HepG2 (cell line): ENCODE data around the gene RGL3. TPM values are rescaled to one million over a fixed set of nuclear protein-coding genes. Genes with fewer than 3 reads are reported as not detected.

ENCODE experiments used
- CBX1 ChIP-seq: IDR thresholded peaks from one replicate; pipeline ENCODE4 v1.6.1; 2016; ENCODE audit warnings: antibody characterized with exemption, low read depth
- CEBPG ChIP-seq: IDR thresholded peaks from 2 replicates; pipeline ENCODE4 v1.6.1; 2016
- CHD2 ChIP-seq: IDR thresholded peaks from 2 replicates; pipeline ENCODE4 v1.6.1; 2011; ENCODE audit warnings: low read depth, low read length, improper control_type of control experiment
- DNMT3B ChIP-seq: conservative IDR thresholded peaks from 2 replicates; pipeline ENCODE4 v1.6.1; 2016; ENCODE audit warnings: missing biosample characterization, control low read depth
- EZH2 ChIP-seq: conservative IDR thresholded peaks from 2 replicates; pipeline ENCODE4 v1.6.1; 2012; ENCODE audit warnings: mild to moderate bottlenecking, low read depth, low read length, moderate library complexity
- GABPB1 ChIP-seq: IDR thresholded peaks from 2 replicates; pipeline ENCODE4 v1.6.1; 2016; ENCODE audit warnings: mild to moderate bottlenecking, missing genetic modification reagents, moderate library complexity, missing compliant biosample characterization
- HMG20B ChIP-seq: conservative IDR thresholded peaks from 2 replicates; pipeline ENCODE4 v1.6.1; 2016; ENCODE audit warnings: missing genetic modification reagents, missing compliant biosample characterization
- JUND ChIP-seq: sonication (generic); formaldehyde crosslinking; IDR thresholded peaks from 2 replicates; pipeline ENCODE4 v1.8.0; 2022; ENCODE audit warnings: mild to moderate bottlenecking, missing genetic modification reagents
- POLR2AphosphoS2 ChIP-seq: IDR thresholded peaks from 2 replicates; pipeline ENCODE4 v1.6.1; 2011; ENCODE audit warnings: low read depth, low read length, improper control_type of control experiment
- PTBP1 ChIP-seq: fragments of 200-400 bp; formaldehyde crosslinking; IDR thresholded peaks from 2 replicates; pipeline ENCODE4 v1.6.1; 2018; ENCODE audit warnings: low read length, low read depth; ENCODE audit not compliant: poor library complexity, severe bottlenecking
- RXRA ChIP-seq: sonication (generic); formaldehyde crosslinking; IDR thresholded peaks from 2 replicates; pipeline ENCODE4 v1.5.1; 2020; ENCODE audit warnings: missing genetic modification reagents
- SP4 ChIP-seq: sonication (generic); formaldehyde crosslinking; IDR thresholded peaks from 2 replicates; pipeline ENCODE4 v1.8.1; 2023; ENCODE audit warnings: mild to moderate bottlenecking, missing genetic modification reagents
- ZBTB7A ChIP-seq: sonication (generic); formaldehyde crosslinking; IDR thresholded peaks from 2 replicates; pipeline ENCODE4 v1.8.0; 2022; ENCODE audit warnings: mild to moderate bottlenecking, missing genetic modification reagents
- ZNF225 ChIP-seq: sonication (generic); formaldehyde crosslinking; IDR thresholded peaks from 2 replicates; pipeline ENCODE4 v1.4.0; 2020; ENCODE audit warnings: mild to moderate bottlenecking, missing genetic modification reagents
- ZNF431 ChIP-seq: sonication (generic); formaldehyde crosslinking; IDR thresholded peaks from 2 replicates; pipeline ENCODE4 v1.9.0; 2022; ENCODE audit warnings: missing genetic modification reagents, low read depth, mild to moderate bottlenecking, borderline replicate concordance
- ZNF546 ChIP-seq: sonication (generic); formaldehyde crosslinking; conservative IDR thresholded peaks from 2 replicates; pipeline ENCODE4 v1.8.1; 2023; ENCODE audit warnings: mild to moderate bottlenecking, missing genetic modification reagents
- ZNF577 ChIP-seq: sonication (generic); formaldehyde crosslinking; IDR thresholded peaks from 2 replicates; pipeline ENCODE4 v1.4.0; 2020; ENCODE audit warnings: mild to moderate bottlenecking, low read depth, missing genetic modification reagents, borderline replicate concordance
- ZNF629 ChIP-seq: sonication (generic); formaldehyde crosslinking; conservative IDR thresholded peaks from 2 replicates; pipeline ENCODE4 v1.5.0; 2020; ENCODE audit warnings: missing genetic modification reagents
- ZNF7 ChIP-seq: IDR thresholded peaks from 2 replicates; pipeline ENCODE4 v1.6.1; 2016; ENCODE audit warnings: missing biosample characterization, missing genetic modification reagents
- ZNF703 ChIP-seq: sonication (generic); formaldehyde crosslinking; IDR thresholded peaks from 2 replicates; pipeline ENCODE4 v1.5.1; 2020; ENCODE audit warnings: missing genetic modification reagents, mild to moderate bottlenecking, moderate library complexity, borderline replicate concordance
- polyA plus RNA-seq, 8 experiments: library from polyadenylated mRNA; depleted of rRNA in 3 of 8; stranded (reverse) in 7 of 8; unstranded in 1 of 8; fragments of >200 nt; fragmentation: Illumina TruSeq in 4 of 8; extraction: Trizol in 4 of 8; gene quantifications; 2 replicates each; pipeline versions ENCODE4 v1.2.1 to v1.2.3, GENCODE V29; 2011 to 2016; ENCODE audit warnings: low read depth in 4 of 8, missing spikeins in 1 of 8, mixed read lengths in 1 of 8; ENCODE audit not compliant: insufficient read depth in 1 of 8
- total RNA-seq, 5 experiments: library from RNA; depleted of rRNA; stranded (reverse); fragments of >200 nt; fragmentation: Illumina TruSeq; extraction: Trizol; gene quantifications; 2 replicates each; pipeline ENCODE4 v1.2.3, GENCODE V29; 2016; ENCODE audit warnings: low read depth in 1 of 5
- TF ChIP-seq, protein P1 (sequence below): sonication (generic); formaldehyde crosslinking; IDR thresholded peaks from 2 replicates; pipeline ENCODE4 v1.5.0; 2020; ENCODE audit warnings: missing genetic modification reagents, mild to moderate bottlenecking, borderline replicate concordance
- TF ChIP-seq, protein P2 (sequence below): sonication (generic); formaldehyde crosslinking; IDR thresholded peaks from 2 replicates; pipeline ENCODE4 v1.5.0; 2020; ENCODE audit warnings: missing genetic modification reagents
- TF ChIP-seq, protein P3 (sequence below): sonication (generic); formaldehyde crosslinking; IDR thresholded peaks from 2 replicates; pipeline ENCODE4 v1.4.0; 2020; ENCODE audit warnings: mild to moderate bottlenecking, missing genetic modification reagents, borderline replicate concordance
- TF ChIP-seq, protein P4 (sequence below): sonication (generic); formaldehyde crosslinking; IDR thresholded peaks from 2 replicates; pipeline ENCODE4 v1.4.0; 2020; ENCODE audit warnings: missing genetic modification reagents
- TF ChIP-seq, protein P5 (sequence below): sonication (generic); formaldehyde crosslinking; IDR thresholded peaks from 2 replicates; pipeline ENCODE4 v1.8.0; 2022; ENCODE audit warnings: missing genetic modification reagents, low read depth, mild to moderate bottlenecking, borderline replicate concordance

The RGL3 gene
- total and polyA plus RNA-seq, 2 of the 13 experiments (the other 11 are each of a cell fraction or from before 2014, with no cell fraction given) = 4.2 to 7.6 TPM

DNA sequence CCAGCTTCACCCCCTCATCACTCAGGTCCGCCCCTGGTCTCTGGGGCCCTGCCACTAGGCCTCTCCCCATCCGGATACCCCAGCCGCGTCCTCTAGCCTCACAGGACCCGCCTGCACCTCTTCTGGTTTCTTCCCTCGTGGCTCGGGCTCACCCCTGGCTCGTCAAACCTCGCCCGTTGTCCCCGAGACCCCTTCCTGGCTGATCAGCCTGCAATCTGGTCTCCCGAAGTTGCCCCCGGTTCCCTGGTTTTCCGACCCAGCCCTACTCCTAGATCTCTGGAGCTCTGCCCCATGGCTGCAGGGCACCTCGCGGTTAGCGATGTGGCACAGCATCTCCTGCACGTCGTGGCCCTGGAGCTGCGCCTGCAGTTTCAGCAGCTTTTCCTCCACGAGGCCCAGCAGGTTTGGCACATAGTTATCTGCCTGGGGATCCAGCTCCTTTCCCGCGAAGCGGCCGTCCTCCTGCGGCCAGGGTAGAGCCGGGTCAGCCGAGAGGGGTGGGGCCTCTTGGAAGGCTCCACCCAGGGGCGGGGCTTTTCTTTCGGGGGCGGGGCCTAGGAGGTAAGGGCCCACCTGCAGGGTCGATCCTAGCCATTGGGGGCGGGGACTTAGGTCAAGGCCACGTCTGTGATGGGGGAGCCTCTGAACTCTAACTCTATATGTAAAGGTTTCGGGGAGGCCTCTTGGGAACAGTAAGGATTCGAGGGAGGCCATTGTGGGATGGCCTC is 2.4 kb upstream of the RGL3 start (continued):
- TF ChIP-seq ZNF546 (CRISPR knock-in tag) (no peak), PTBP1 (no peak), EZH2 (no peak), CBX1 (no peak), ZNF225 (no peak), ZNF431 (CRISPR knock-in tag) (no peak), SP4 (CRISPR knock-in tag) (0 out of 2 replicates have a peak, but pooled peaks have one; percentile 17), POLR2AphosphoS2 (no peak), ZBTB7A (no peak), GABPB1 (peak; percentile 26; the same call in 1 of the 2 replicates), HMG20B (CRISPR knock-in tag) (no peak), CEBPG (CRISPR knock-in tag) (no peak), ZNF7 (CRISPR knock-in tag) (no peak), ZNF703 (CRISPR knock-in tag) (no peak), CHD2 (no peak), RXRA (peak; percentile 14; the same call in 1 of the 2 replicates), ZNF577 (CRISPR knock-in tag) (no peak), JUND (CRISPR knock-in tag) (no peak), DNMT3B (CRISPR knock-in tag) (no peak), ZNF629 (no peak)
- TF ChIP-seq, protein P1, sequence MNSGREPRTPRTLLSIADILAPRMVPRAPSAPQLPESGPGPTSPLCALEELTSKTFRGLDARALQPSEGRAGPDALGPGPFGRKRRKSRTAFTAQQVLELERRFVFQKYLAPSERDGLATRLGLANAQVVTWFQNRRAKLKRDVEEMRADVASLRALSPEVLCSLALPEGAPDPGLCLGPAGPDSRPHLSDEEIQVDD = no peak
- TF ChIP-seq, protein P2, sequence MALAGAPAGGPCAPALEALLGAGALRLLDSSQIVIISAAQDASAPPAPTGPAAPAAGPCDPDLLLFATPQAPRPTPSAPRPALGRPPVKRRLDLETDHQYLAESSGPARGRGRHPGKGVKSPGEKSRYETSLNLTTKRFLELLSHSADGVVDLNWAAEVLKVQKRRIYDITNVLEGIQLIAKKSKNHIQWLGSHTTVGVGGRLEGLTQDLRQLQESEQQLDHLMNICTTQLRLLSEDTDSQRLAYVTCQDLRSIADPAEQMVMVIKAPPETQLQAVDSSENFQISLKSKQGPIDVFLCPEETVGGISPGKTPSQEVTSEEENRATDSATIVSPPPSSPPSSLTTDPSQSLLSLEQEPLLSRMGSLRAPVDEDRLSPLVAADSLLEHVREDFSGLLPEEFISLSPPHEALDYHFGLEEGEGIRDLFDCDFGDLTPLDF (CRISPR knock-in tag) = no peak
- TF ChIP-seq, protein P3, sequence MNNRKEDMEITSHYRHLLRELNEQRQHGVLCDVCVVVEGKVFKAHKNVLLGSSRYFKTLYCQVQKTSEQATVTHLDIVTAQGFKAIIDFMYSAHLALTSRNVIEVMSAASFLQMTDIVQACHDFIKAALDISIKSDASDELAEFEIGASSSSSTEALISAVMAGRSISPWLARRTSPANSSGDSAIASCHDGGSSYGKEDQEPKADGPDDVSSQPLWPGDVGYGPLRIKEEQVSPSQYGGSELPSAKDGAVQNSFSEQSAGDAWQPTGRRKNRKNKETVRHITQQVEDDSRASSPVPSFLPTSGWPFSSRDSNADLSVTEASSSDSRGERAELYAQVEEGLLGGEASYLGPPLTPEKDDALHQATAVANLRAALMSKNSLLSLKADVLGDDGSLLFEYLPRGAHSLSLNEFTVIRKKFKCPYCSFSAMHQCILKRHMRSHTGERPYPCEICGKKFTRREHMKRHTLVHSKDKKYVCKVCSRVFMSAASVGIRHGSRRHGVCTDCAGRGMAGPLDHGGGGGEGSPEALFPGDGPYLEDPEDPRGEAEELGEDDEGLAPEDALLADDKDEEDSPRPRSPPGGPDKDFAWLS (CRISPR knock-in tag) = no peak
- TF ChIP-seq, protein P4, sequence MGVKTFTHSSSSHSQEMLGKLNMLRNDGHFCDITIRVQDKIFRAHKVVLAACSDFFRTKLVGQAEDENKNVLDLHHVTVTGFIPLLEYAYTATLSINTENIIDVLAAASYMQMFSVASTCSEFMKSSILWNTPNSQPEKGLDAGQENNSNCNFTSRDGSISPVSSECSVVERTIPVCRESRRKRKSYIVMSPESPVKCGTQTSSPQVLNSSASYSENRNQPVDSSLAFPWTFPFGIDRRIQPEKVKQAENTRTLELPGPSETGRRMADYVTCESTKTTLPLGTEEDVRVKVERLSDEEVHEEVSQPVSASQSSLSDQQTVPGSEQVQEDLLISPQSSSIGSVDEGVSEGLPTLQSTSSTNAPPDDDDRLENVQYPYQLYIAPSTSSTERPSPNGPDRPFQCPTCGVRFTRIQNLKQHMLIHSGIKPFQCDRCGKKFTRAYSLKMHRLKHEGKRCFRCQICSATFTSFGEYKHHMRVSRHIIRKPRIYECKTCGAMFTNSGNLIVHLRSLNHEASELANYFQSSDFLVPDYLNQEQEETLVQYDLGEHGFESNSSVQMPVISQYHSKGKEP (CRISPR knock-in tag) = no peak
- TF ChIP-seq, protein P5, sequence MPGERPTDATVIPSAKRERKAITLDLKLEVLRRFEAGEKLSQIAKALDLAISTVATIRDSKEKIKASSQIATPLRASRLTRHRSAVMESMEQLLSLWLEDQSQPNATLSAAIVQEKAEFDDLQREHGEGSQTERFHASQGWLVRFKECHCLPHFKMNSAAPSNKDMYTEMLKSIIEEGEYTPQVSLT (CRISPR knock-in tag) = no peak
